GM18517 (cell line): ENCODE data around the gene CLDN5.
"Not testable (repeated sequence)": the region's sequence is repeated elsewhere in the genome, so short reads cannot be mapped to it uniquely, and the experiment has no call there.

Experiments used
- ATAC-seq: cut with Tn5 transposase; IDR thresholded peaks from one replicate; pipeline ENCODE4 v1.9.1; 2021; ENCODE audit warnings: mild to moderate bottlenecking, moderate library complexity; ENCODE audit not compliant: unreplicated experiment

CLDN5 gene

DNA sequence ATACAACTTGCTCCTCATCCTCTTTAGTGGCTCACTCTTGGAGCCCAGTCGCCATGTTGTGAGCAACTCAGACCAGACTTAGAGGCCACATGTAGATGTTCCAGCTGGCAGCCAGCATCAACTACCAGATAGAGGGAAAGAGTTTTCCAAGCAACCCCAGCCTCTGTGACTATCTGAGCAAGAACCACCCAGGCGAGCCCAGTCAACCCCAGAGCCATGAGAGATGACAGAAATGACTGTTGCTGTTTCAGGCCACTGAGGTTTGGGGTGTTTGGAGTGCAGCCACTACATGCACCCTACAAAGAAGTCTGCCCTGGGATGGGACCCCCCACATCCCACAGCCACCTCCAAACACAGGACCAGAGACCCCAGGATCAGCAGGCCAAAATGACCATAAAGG lies 24.8 kb upstream of the CLDN5 start:
- ATAC-seq, result no peak

DNA sequence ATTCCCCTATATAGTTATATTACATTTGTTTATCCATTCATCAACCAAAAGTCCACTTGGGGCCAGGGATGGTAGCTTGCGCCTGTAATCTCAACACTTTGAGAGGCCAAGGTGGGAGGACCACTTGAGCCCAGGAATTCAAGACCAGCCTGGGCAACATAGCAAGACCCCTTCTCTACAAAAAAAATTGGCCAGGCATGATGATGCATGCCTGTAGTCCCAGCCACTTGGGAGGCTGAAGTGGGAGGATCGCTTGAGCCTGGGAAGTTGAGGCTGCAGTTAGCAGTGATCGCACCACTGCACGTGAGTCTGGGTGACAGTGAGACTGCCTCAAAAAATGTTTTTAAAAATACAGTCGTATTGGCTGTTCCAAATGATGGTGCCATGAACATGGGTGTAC lies 24.2 kb upstream of the CLDN5 start:
- not testable (repeated sequence) for ATAC-seq

GRCh38 chr22:19547620-19548019 lies 23.4 kb upstream of the CLDN5 start:
- no peak for ATAC-seq

DNA sequence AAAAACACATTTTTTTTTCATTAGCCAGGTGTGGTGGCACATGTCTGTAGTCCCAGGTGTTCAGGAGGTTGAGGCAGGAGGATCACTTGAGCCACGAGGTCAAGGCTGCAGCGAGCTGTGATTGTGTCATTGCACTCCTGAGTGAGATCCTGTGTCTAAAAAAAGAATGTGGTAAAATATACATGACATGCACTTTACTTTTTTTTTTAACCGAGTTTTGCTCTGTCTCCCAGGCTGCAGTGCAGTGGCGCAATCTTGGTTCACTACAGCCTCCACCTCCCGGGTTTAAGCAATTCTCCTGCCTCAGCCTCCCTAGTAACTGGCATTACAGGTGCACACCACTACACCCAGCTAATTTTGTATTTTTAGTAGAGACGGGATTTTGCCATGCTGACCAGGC lies 22.5 kb upstream of the CLDN5 start:
- ATAC-seq, result no peak

DNA sequence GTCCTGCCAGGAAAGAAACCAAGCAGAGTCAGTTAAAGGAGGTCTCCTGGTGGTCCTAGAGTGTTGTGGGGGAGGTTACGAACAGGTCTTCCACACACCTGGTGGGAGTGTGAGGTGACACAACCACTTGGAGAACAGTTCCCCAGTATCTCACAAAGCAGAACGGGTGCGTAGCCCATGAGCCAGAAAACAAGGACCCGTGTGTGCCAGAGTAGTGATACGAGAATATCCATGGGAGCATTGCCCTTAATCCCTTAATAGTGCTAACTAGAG lies 21.7 kb upstream of the CLDN5 start:
- no peak for ATAC-seq

DNA sequence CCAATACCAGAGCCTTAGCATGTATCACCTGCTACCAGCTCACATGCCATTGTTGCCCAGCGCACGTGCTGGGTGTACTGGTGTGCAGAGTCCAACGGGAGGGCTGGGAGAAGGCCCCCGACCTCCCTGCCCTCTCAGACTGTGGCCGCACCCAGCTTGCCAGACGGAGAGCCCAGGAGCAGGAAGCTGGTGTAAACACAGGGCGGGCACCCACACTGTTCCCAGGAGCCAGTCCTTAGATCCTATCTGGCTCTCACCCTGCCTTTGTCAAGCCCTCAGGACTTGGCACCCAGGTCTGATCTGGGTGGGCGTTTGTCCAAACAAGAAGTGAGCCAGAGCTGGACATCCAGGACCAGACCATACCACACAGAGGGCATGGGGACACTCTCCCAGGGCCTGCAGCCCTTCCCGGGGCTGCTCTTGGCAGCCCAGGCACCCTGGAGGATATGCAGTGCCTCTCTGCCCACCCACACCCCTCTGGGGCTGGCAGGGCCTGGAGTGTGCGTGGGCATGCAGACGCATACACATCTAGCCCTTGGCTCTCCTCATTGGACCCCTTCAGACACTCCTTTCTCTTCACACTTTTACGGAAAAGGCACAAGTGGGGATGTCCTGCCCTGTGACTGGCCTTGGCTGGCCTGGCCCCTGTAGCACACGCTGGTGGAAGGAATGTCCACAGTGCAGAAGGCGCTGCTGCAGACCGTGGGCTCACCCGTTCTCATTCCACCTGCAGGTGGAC lies 19.9 kb upstream of the CLDN5 start:
- ATAC-seq, result no peak

DNA sequence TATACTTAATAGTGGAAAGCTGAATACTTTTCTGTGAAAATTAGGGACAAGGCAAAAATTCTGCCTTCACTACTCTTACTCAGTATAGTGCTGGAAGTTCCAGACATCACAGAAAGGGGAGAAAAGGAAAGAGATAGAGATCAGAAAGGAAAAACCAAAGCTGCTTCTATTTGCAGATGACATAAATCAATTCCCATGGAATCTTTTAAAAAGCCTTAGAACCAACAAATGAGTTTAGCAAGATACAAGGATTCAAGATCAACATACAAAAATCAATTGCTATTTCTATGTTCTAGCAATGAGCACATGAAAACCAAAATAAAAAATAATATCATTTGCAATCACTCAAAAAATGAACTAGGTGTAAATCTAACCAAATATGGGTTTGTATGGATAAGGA lies 16.2 kb upstream of the CLDN5 start:
- no peak for ATAC-seq

- no peak for ATAC-seq
These were observed 13.8 kb upstream of the CLDN5 start for GRCh38 chr22:19537941-19538488.

DNA sequence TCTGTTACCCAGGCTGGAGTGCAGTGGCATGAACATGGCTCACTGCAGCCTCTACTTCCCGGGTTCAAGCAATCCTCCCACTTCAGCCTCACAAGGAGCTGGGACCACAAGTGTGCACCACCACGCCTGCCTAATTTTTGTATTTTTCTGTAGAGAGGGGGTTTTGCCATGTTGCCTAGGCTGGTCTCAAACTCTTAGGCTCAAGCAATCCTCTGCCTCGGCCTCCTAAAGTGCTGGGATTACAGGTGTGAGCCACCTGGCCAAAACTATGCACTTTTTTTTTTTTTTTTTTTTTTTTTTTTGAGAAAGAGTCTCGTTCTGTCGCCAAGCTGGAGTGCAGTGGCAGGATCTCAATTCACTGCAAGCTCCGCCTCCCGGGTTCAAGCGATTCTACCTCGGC lies 12.4 kb upstream of the CLDN5 start:
- no peak for ATAC-seq

DNA sequence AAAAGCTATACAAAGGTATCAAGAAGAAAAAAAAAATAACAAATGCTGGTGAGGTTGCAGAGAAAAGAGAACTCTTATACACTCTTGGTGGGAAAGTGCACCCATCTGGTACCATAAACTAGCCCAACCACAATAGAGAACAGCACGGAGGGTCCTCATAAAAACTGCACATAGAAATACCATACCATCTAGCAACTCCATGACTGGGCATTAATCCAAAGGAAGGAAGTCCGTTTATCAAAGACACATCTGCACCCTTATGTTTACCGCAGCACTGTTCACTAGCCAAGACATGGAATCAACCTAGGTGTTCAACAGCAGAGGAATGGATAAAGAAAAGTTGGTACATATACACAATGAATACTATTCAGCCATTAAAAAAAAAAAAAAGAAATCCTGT lies 10.8 kb upstream of the CLDN5 start:
- ATAC-seq, result no peak

GRCh38 chr22:19533857-19534256 lies 9.6 kb upstream of the CLDN5 start:
- no peak for ATAC-seq

DNA sequence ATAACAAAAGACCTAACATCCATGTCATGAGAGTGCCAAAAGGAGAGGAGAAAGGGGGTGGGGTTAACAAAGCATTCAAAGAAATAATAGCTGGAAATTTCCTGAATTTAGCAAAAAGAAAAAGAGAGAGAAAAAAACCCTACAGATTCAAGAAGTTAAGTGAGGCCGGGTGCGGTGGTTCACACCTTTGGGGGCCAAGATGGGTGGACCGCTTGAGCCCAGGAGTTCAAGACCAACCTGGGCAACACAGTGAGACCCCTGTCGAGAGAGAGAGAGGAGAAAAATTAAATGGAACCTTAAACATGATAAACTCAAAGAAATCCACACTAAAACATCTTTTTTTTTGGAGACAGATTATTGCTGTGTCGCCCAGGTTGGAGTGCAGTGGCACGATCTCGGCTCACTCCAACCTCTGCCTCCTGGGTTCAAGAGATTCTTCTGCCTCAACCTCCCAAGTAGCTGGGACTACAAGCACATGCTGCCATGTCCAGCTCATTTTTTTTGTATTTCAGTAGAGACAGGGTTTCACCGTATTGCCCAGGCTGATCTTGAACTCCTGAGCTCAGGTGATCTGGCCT lies 8.9 kb upstream of the CLDN5 start:
- no peak for ATAC-seq

GRCh38 chr22:19531327-19531726 lies 7.1 kb upstream of the CLDN5 start:
- not testable (repeated sequence) for ATAC-seq

DNA sequence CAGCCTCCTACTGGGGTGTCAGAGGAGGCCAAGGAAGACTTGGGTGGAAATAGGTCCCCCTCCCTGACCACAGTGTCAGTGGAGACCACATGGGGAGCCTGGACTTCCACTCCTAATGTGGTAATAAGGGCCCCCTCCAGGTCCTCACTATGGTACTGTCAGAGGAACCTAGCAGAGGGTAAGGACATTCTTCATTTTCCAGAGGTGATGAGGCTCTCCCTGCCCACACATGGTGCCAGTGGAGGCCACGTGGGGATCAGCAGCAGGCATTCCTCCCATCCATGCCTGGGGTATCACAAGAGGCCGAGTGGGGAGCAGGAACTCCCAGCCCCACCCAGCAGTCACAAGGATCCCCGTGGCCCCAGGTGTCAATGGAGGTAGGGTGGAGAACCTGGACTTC lies 6.5 kb upstream of the CLDN5 start:
- ATAC-seq, result no peak

DNA sequence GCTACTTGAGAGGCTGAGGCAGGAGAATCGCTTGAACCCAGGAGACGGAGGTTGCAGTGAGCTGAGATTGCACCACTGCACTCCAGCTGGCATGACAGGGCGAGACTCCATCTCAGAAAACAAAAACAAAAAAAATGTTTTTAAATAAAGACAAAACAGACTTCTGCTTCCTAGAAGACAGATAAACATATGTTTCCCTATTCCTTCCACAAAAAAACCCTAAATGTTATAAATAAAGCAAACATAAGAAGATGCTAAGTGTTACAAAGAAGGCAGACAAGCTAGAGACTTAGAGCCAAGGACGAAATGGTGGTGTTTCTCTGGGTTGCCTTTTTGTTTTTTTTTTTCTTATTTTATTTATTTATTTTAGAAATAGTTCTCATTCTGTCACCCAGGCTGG lies 5.6 kb upstream of the CLDN5 start:
- no peak for ATAC-seq

DNA sequence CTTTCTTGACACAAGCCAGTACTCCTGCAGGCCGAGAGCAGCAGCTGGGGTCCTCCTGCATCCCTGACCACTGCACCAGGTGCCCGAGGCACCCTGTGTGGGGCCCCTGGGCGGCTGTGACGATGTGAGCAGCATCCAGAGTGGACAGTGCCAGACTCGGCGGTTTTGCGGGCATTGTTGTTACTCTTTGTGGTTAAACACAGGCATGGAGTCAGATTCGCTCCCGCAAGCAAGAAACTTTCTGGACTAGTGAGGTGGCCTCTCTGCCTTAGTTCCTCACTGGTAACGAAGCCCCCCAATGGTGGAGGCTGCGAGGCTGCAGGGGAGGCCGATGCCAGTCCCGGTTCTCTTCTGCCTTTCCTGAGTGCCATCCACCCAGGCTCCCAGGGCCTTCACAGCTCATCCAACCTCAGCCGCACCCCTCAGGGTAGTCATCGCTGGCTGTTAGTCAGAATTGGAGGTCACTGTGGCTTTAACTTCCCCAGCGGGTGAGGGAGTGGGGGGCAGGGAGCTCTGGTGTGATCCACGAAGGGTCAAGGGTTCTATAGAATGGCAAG lies 3.7 kb upstream of the CLDN5 start:
- ATAC-seq, result no peak

- ATAC-seq, result no peak
These were observed 3.1 kb upstream of the CLDN5 start for GRCh38 chr22:19527321-19527721.

DNA sequence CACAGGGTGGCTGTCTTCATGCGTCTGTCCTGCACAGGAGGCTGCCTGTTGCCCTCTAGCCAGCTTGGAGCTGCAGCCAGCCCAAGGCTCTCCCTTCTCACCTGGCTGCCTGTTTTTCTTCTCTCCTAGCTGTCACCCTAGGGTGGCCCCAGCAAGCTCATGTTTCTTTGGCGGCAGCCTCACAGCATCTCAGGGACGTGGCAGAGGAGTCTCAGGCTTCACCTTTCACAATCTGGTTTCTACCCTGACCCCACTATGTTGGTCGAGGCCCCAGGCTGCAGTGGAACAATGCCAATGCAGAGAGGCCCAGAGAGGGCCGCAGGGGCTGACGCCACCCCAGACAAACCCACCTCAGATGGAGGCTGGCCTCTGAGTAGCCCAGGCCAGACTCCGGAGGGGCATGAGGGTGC lies 2.5 kb upstream of the CLDN5 start:
- ATAC-seq, result no peak

GRCh38 chr22:19526076-19526701 lies 2.0 kb upstream of the CLDN5 start:
- ATAC-seq, result no peak

- ATAC-seq, result no peak
These were observed 1.5 kb upstream of the CLDN5 start for GRCh38 chr22:19525666-19526065.

DNA sequence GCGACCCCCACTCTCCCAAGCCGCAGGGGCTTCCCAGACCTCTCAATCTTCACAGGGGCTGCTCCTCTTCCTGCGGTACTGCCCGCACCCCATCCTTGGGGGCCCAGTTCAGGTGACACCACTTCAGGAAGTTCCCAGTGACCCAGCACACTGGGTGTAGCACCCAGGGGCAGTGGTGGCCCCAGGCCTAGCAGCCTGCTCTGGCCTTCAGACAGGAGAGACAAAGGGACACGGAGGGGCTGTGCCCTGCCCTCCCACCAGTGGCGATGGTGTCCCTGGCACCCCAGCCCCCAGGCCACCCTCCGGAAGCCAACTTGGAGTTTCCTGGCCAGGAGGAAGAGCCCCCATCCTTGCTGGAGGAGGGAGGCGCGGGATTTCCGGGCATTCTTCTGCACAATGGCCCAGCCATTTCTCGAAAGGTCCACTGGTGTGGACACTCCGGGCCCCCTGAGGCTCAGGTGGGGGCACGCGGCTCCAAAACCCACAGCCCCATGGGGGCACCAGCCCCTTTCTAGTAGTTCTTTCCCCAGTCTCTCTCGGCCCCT lies 978 bp upstream of the CLDN5 start:
- no peak for ATAC-seq
